Caco-2 (cell line): Measurements from ENCODE around the gene RNGTT. TPM values are rescaled to one million over a fixed set of nuclear protein-coding genes. Genes with fewer than 3 reads are reported as not detected.

Experiments used
- BruUV-seq: library from RNA; stranded (reverse); fragments of 400-500 nt; replicated peaks from 2 replicates; lab custom pipeline; 2021; lab: Mats Ljungman, UMichigan
- CTCF ChIA-PET: fragments of 300-600 bp; sonication (Branson Sonifier 250); formaldehyde crosslinking; loops from one replicate; lab custom pipeline; 2022; ENCODE audit warnings: antibody characterized with exemption; lab: Charles Lee
- POLR2A ChIA-PET: fragments of 300-600 bp; sonication (Branson Sonifier 250); formaldehyde crosslinking; loops from one replicate; lab custom pipeline; 2022; ENCODE audit warnings: antibody characterized with exemption; lab: Charles Lee
- DNase-seq, 2 experiments: peaks; one replicate each; pipeline versions ENCODE4 v3.0.0 to v3.0.0-alpha.2; 2020 to 2022
- H3K27me3 ChIP-seq: replicated peaks from 2 replicates; pipeline ENCODE4 v1.6.0; 2011; ENCODE audit warnings: low read length; ENCODE audit not compliant: control insufficient read depth, insufficient read depth
- H3K36me3 ChIP-seq: 2 replicates; pipeline ENCODE4 v1.5.1; 2011; ENCODE audit warnings: low read length; ENCODE audit not compliant: control insufficient read depth, insufficient read depth
- H3K4me1 ChIP-seq: fragments of 250-450 bp; sonication (Bioruptor Pico); 2 replicates; pipeline ENCODE4 v1.5.1; 2020; ENCODE audit warnings: mild to moderate bottlenecking
- H3K4me3 ChIP-seq: 2 replicates; pipeline ENCODE4 v1.5.1; 2011; ENCODE audit warnings: low read depth, mild to moderate bottlenecking, control low read depth, low read length
- H3K9me3 ChIP-seq: fragments of 250-450 bp; sonication (Bioruptor Pico); 2 replicates; pipeline ENCODE4 v1.5.1; 2020; ENCODE audit warnings: mild to moderate bottlenecking, moderate library complexity
- H3K27ac Mint-ChIP-seq: one replicate; pipeline ENCODE4 v1.8.0; 2022; ENCODE audit warnings: mixed read lengths; ENCODE audit not compliant: unreplicated experiment
- H3K27me3 Mint-ChIP-seq: one replicate; pipeline ENCODE4 v1.8.0; 2022; ENCODE audit warnings: mixed read lengths; ENCODE audit not compliant: insufficient read depth, unreplicated experiment
- H3K36me3 Mint-ChIP-seq: one replicate; pipeline ENCODE4 v1.8.0; 2022; ENCODE audit warnings: mild to moderate bottlenecking, mixed read lengths; ENCODE audit not compliant: insufficient read depth, unreplicated experiment
- H3K4me1 Mint-ChIP-seq: one replicate; pipeline ENCODE4 v1.8.0; 2022; ENCODE audit warnings: low read depth, mixed read lengths; ENCODE audit not compliant: unreplicated experiment
- H3K4me3 Mint-ChIP-seq: one replicate; pipeline ENCODE4 v1.8.0; 2022; ENCODE audit warnings: mild to moderate bottlenecking, moderate library complexity, mixed read lengths; ENCODE audit not compliant: unreplicated experiment
- H3K9me3 Mint-ChIP-seq: one replicate; pipeline ENCODE4 v1.8.0; 2022; ENCODE audit warnings: mixed read lengths; ENCODE audit not compliant: unreplicated experiment
- intact Hi-C: fragments of 100-400 bp; cut with micrococcal nuclease; formaldehyde crosslinking; loops from one replicate; pipeline ENCODE4 v1.10.0; 2022; ENCODE audit not compliant: unreplicated experiment
- total RNA-seq: library from RNA; stranded (reverse); gene quantifications from 2 replicates; pipeline ENCODE4 v1.2.3, GENCODE V29; 2022
- TF ChIP-seq, protein P1 (sequence below), 2 experiments: fragments of 200-600 bp in 1 of 2; IDR thresholded peaks; 1 replicate in 1 of 2; 2 replicates in 1 of 2; pipeline versions ENCODE4 v1.5.1 to v1.8.0; 2011 to 2022; ENCODE audit warnings: antibody characterized with exemption in 1 of 2, control low read depth in 1 of 2, inconsistent platforms in 1 of 2, low read depth in 1 of 2, low read length in 1 of 2, mild to moderate bottlenecking in 1 of 2, moderate library complexity in 1 of 2; ENCODE audit not compliant: insufficient read depth in 1 of 2, severe bottlenecking in 1 of 2, unreplicated experiment in 1 of 2

Gene RNGTT
- total RNA-seq, 1 experiment from 2014 or later = 17.7 TPM

DNA sequence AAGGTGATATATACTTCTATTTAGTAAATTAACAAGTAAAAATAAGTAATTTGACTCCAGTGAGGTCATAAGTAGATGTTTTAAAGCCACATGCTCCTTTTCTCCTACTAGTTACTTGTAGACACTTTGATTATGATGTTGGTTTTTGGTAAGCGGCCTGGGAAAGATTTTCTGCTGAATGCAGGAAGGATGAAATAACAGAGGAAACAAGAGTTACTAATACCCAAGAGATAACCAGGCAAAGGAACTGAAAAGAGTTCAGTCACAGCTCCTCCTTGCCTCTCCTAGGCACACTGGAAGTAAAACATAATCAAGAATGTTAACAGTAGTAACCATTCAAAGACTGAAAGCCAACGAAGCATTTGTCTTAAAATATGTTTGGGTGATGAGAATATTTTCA, 203.3 kb downstream of the RNGTT start:
- H3K36me3 Mint-ChIP-seq = no peaks in the 10 kb centered on the region
- no TSS peak for BruUV-seq
- ChIA-PET POLR2A (no interaction called here), CTCF (no interaction called here)
- no peaks in the 10 kb centered on the region for H3K27me3 Mint-ChIP-seq
- Histone ChIP-seq H3K36me3 (no peaks in the 10 kb centered on the region), H3K4me3 (no peak overlapping the region), H3K9me3 (no peaks in the 10 kb centered on the region), H3K4me1 (no peaks in the 10 kb centered on the region), H3K27me3 (no peaks in the 10 kb centered on the region)
- intact Hi-C loops = no loop called here
- H3K27ac Mint-ChIP-seq = no peak overlapping the region
- TF ChIP-seq, protein P1, sequence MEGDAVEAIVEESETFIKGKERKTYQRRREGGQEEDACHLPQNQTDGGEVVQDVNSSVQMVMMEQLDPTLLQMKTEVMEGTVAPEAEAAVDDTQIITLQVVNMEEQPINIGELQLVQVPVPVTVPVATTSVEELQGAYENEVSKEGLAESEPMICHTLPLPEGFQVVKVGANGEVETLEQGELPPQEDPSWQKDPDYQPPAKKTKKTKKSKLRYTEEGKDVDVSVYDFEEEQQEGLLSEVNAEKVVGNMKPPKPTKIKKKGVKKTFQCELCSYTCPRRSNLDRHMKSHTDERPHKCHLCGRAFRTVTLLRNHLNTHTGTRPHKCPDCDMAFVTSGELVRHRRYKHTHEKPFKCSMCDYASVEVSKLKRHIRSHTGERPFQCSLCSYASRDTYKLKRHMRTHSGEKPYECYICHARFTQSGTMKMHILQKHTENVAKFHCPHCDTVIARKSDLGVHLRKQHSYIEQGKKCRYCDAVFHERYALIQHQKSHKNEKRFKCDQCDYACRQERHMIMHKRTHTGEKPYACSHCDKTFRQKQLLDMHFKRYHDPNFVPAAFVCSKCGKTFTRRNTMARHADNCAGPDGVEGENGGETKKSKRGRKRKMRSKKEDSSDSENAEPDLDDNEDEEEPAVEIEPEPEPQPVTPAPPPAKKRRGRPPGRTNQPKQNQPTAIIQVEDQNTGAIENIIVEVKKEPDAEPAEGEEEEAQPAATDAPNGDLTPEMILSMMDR (IDR thresholded peaks at IDR 0.05; ENCODE audit: insufficient read depth in 1 of 2, low read depth in 1 of 2, low read length in 1 of 2, severe bottlenecking in 1 of 2, unreplicated experiment in 1 of 2) = no peak
- no peak for DNase-seq
- H3K9me3 Mint-ChIP-seq = no peaks in the 10 kb centered on the region
- no peaks in the 10 kb centered on the region for H3K4me1 Mint-ChIP-seq
- H3K4me3 Mint-ChIP-seq = no peak overlapping the region

DNA sequence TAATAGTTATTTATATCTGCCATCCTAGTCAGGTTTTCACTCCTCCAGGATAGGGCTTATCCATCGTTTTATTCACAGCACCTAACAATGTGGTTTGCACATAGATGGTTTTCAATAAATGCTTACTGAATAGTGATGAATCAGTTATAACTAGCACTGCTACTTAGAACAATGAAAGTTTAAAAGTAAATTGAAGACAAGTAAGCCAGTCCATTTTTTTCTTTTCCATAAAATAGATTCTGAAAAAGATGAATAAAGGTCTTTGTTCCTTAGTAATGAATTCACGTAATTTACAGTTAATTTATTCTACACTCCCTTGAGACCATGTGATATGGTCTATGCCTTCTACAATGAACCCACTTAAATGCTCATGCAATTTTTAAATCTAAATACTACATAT, 212.5 kb downstream of the RNGTT start:
- ChIA-PET CTCF (no interaction called here), POLR2A (no interaction called here)
- Mint-ChIP-seq H3K36me3 (no peaks in the 10 kb centered on the region), H3K4me3 (no peak overlapping the region), H3K27ac (no peak overlapping the region), H3K9me3 (no peaks in the 10 kb centered on the region), H3K27me3 (no peaks in the 10 kb centered on the region), H3K4me1 (no peaks in the 10 kb centered on the region)
- TF ChIP-seq, protein P1 (IDR thresholded peaks at IDR 0.05; ENCODE audit: insufficient read depth in 1 of 2, low read depth in 1 of 2, low read length in 1 of 2, severe bottlenecking in 1 of 2, unreplicated experiment in 1 of 2) = no peak
- H3K4me1 ChIP-seq = no peaks in the 10 kb centered on the region
- no peaks in the 10 kb centered on the region for H3K36me3 ChIP-seq
- intact Hi-C loops = no loop called here
- no peak for DNase-seq
- H3K27me3 ChIP-seq = no peaks in the 10 kb centered on the region
- BruUV-seq = no TSS peak
- H3K9me3 ChIP-seq = no peaks in the 10 kb centered on the region
- no peak overlapping the region for H3K4me3 ChIP-seq

DNA sequence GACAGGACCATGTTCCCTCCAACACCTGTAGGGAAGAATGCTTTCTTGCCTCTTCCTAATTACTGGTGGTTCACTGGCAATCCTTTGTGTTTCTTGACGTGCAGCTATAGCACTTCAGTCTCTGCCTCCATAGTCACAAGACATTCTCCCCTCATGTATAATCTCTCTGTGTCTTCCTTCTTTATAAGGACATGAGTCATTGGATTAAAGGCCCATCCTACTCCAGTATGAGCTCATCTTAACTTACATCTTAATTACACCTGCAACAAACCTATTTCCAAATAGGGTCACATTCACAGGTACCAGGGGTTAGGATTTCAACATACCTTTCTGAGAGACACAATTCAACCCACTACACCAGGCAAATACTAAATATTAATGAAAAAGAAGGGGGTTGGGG, 213.6 kb downstream of the RNGTT start:
- BruUV-seq = no TSS peak
- H3K36me3 ChIP-seq = no peaks in the 10 kb centered on the region
- H3K4me3 ChIP-seq = no peak overlapping the region
- intact Hi-C loops = no loop called here
- H3K9me3 Mint-ChIP-seq = no peaks in the 10 kb centered on the region
- TF ChIP-seq, protein P1 (IDR thresholded peaks at IDR 0.05; ENCODE audit: insufficient read depth in 1 of 2, low read depth in 1 of 2, low read length in 1 of 2, severe bottlenecking in 1 of 2, unreplicated experiment in 1 of 2) = no peak
- no peak overlapping the region for H3K4me3 Mint-ChIP-seq
- H3K27ac Mint-ChIP-seq = no peak overlapping the region
- CTCF ChIA-PET = no interaction called here
- no peaks in the 10 kb centered on the region for H3K9me3 ChIP-seq
- H3K4me1 ChIP-seq = no peaks in the 10 kb centered on the region
- H3K36me3 Mint-ChIP-seq = no peaks in the 10 kb centered on the region
- H3K27me3 Mint-ChIP-seq = no peaks in the 10 kb centered on the region
- POLR2A ChIA-PET = no interaction called here
- no peaks in the 10 kb centered on the region for H3K27me3 ChIP-seq
- H3K4me1 Mint-ChIP-seq = no peaks in the 10 kb centered on the region
- DNase-seq = no peak
